H1 (cell line): ENCODE data around the gene MDH1.

Experiments used
- CHD2 ChIP-seq: IDR thresholded peaks from 2 replicates; pipeline ENCODE4 v1.6.1; 2012; ENCODE audit warnings: low read length, improper control_type of control experiment
- CTCF ChIP-seq, 3 experiments: IDR thresholded peaks; 1 replicate in 2 of 3; 2 replicates in 1 of 3; pipeline versions ENCODE4 v1.5.1 to v1.6.1; 2011; ENCODE audit warnings: low read length in 3 of 3, mild to moderate bottlenecking in 3 of 3, inconsistent platforms in 2 of 3, low read depth in 1 of 3, moderate library complexity in 1 of 3; ENCODE audit not compliant: insufficient read depth in 1 of 3; ENCODE audit errors: control extremely low read depth in 1 of 3
- EZH2 ChIP-seq: fragments of 200-600 bp; sonication (generic); IDR thresholded peaks from 2 replicates; pipeline ENCODE4 v1.7.1; 2012; ENCODE audit warnings: low read depth, mild to moderate bottlenecking, moderate library complexity, low read length, inconsistent platforms; ENCODE audit not compliant: severe bottlenecking
- GABPA ChIP-seq: IDR thresholded peaks from 2 replicates; pipeline ENCODE4 v1.6.1; 2011; ENCODE audit warnings: mild to moderate bottlenecking, low read length, moderate library complexity, borderline replicate concordance; ENCODE audit not compliant: insufficient read depth
- NRF1 ChIP-seq: IDR thresholded peaks from 2 replicates; pipeline ENCODE4 v1.6.1; 2011; ENCODE audit warnings: mild to moderate bottlenecking, low read depth, low read length, improper control_type of control experiment
- POLR2A ChIP-seq, 2 experiments: IDR thresholded peaks; 1 replicate in 1 of 2; 2 replicates in 1 of 2; pipeline ENCODE4 v1.6.1; 2011; ENCODE audit warnings: low read depth in 2 of 2, low read length in 2 of 2, mild to moderate bottlenecking in 2 of 2; ENCODE audit errors: control extremely low read depth in 1 of 2
- POLR2AphosphoS5 ChIP-seq: IDR thresholded peaks from 2 replicates; pipeline ENCODE4 v1.6.1; 2011; ENCODE audit warnings: low read depth, low read length
- TBP ChIP-seq: IDR thresholded peaks from 2 replicates; pipeline ENCODE4 v1.6.1; 2011; ENCODE audit warnings: low read depth, low read length, improper control_type of control experiment

GRCh38 chr2:63596401-63596883, 7.7 kb downstream of the MDH1 start:
- no peak for TF ChIP-seq CTCF (IDR thresholded peaks at IDR 0.05; ENCODE audit: control extremely low read depth in 1 of 3, insufficient read depth in 1 of 3, low read depth in 1 of 3, low read length in 3 of 3)
- TF ChIP-seq GABPA: no peak
- no peak for TF ChIP-seq POLR2AphosphoS5
- no peak for TF ChIP-seq NRF1
- TF ChIP-seq POLR2A (IDR thresholded peaks at IDR 0.05; ENCODE audit: control extremely low read depth in 1 of 2, low read depth in 2 of 2, low read length in 2 of 2): no peak
- TF ChIP-seq CHD2: no peak
- no peak for TF ChIP-seq TBP
- TF ChIP-seq EZH2: no peak
